ENCODE data around the gene RERG. TPM values are rescaled to one million over a fixed set of nuclear protein-coding genes. Genes with fewer than 3 reads are reported as not detected.

RERG gene
- polyA plus RNA-seq, 3 donors = not detected

DNA sequence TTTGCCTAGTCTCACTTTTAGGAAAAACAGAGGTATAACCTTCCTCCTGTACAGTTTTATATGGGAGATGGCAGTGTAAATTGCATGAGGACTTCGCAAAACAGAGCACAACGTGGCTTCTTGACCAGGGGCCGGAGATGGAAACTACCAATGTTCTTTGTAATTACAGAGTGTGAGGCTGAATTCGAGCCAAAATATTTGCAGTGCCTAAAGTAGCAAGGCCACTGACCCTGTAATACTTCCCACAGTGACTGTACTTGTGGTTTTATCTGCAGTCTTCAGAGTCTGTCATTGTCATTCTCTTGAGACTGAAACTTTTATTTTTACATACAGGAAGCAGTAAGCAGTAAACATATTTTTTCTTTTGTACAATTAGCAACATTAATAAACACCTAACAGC is 98.9 kb downstream of the RERG start:
- no peaks in the 10 kb centered on the region for H4K20me1 ChIP-seq (ENCODE audit: insufficient read depth, low read length)
- Mint-ChIP-seq H3K4me3 (no peak overlapping the region), H3K36me3 (no peaks in the 10 kb centered on the region), H3K27me3 (ENCODE audit: low read depth in 3 of 3) (peaks cover 0 to 2% (median 0%) of the 10 kb centered on the region in 3 donors), H3K27ac (no peak overlapping the region), H3K4me1 (no peaks in the 10 kb centered on the region), H3K9me3 (peaks cover 0 to 2% (median 0%) of the 10 kb centered on the region in 7 donors)
- H3K79me2 ChIP-seq (ENCODE audit: insufficient read depth, low read length) = no peaks in the 10 kb centered on the region
- H3K4me3 ChIP-seq (replicated peaks in 1 of 3; ENCODE audit: low read depth in 2 of 3, low read length in 3 of 3) = no peak overlapping the region
- H3K36me3 ChIP-seq (replicated peaks in 1 of 2; ENCODE audit: control insufficient read depth in 1 of 2, insufficient read depth in 2 of 2, low read length in 2 of 2) = no peaks in the 10 kb centered on the region
- no peak overlapping the region for H3K27ac ChIP-seq (ENCODE audit: low read depth in 1 of 2, low read length in 2 of 2)
- H3K27me3 ChIP-seq (ENCODE audit: control insufficient read depth in 2 of 2, insufficient read depth in 2 of 2, low read length in 2 of 2) = no peaks in the 10 kb centered on the region
- no peaks in the 10 kb centered on the region for H3K4me1 ChIP-seq (ENCODE audit: control insufficient read depth in 1 of 2, insufficient read depth in 2 of 2, low read length in 2 of 2)
- intact Hi-C loops (cut with micrococcal nuclease) = no loop called here
- no peak for DNase-seq
- no peak overlapping the region for H3K9ac ChIP-seq (ENCODE audit: insufficient read depth, low read length, poor library complexity, severe bottlenecking)
- H3K9me3 ChIP-seq (replicated peaks in 1 of 2; ENCODE audit: control insufficient read depth in 1 of 2, insufficient read depth in 1 of 2, low read length in 2 of 2) = no peaks in the 10 kb centered on the region
- 100% methylated on average over 1 of the region's 4 CpGs for WGBS (ENCODE audit: insufficient coverage)
- H2AFZ ChIP-seq (ENCODE audit: insufficient read depth, low read depth, low read length, poor library complexity, severe bottlenecking) = no peak overlapping the region
- no peak for TF ChIP-seq CTCF (IDR thresholded peaks at IDR 0.05)
- H3K4me2 ChIP-seq (replicated peaks; ENCODE audit: extremely low read depth, low read length, poor library complexity, severe bottlenecking) = no peak overlapping the region

DNA sequence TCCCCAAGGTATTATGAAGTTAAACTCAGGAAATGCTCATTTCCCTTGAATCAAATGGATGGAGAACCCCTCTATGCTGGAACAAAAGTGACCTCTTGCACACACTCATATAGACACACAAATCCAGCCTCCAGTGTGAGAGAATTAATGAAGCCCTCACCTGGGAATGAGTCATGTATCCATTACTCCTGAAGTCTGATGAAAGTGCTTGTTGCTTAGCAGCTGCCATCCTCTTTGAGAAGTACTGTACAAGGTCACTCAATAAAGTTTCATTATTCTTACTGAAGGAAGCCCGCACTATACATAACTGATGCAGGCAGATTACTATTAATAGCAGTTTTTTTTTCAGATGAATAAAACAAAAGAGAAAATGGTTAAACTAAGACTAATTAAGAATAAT is 102.3 kb downstream of the RERG start:
- Mint-ChIP-seq H3K4me1 (no peaks in the 10 kb centered on the region), H3K9me3 (peaks cover 0 to 1% (median 0%) of the 10 kb centered on the region in 7 donors), H3K4me3 (no peak overlapping the region), H3K36me3 (no peaks in the 10 kb centered on the region), H3K27me3 (ENCODE audit: low read depth in 3 of 3) (peaks cover 0 to 2% (median 0%) of the 10 kb centered on the region in 3 donors), H3K27ac (no peak overlapping the region)
- Histone ChIP-seq H3K27me3 (ENCODE audit: control insufficient read depth in 2 of 2, insufficient read depth in 2 of 2, low read length in 2 of 2) (no peaks in the 10 kb centered on the region), H3K27ac (ENCODE audit: low read depth in 1 of 2, low read length in 2 of 2) (no peak overlapping the region), H3K4me2 (replicated peaks; ENCODE audit: extremely low read depth, low read length, poor library complexity, severe bottlenecking) (no peak overlapping the region), H3K36me3 (replicated peaks in 1 of 2; ENCODE audit: control insufficient read depth in 1 of 2, insufficient read depth in 2 of 2, low read length in 2 of 2) (no peaks in the 10 kb centered on the region), H2AFZ (ENCODE audit: insufficient read depth, low read depth, low read length, poor library complexity, severe bottlenecking) (no peak overlapping the region), H3K4me1 (ENCODE audit: control insufficient read depth in 1 of 2, insufficient read depth in 2 of 2, low read length in 2 of 2) (no peaks in the 10 kb centered on the region), H4K20me1 (ENCODE audit: insufficient read depth, low read length) (no peaks in the 10 kb centered on the region), H3K9ac (ENCODE audit: insufficient read depth, low read length, poor library complexity, severe bottlenecking) (no peak overlapping the region), H3K9me3 (replicated peaks in 1 of 2; ENCODE audit: control insufficient read depth in 1 of 2, insufficient read depth in 1 of 2, low read length in 2 of 2) (no peaks in the 10 kb centered on the region), H3K79me2 (ENCODE audit: insufficient read depth, low read length) (no peaks in the 10 kb centered on the region), H3K4me3 (replicated peaks in 1 of 3; ENCODE audit: low read depth in 2 of 3, low read length in 3 of 3) (no peak overlapping the region)
- no peak for TF ChIP-seq CTCF (IDR thresholded peaks at IDR 0.05)
- no CpG with 5 or more reads among the region's 1 CpG for WGBS (ENCODE audit: insufficient coverage)
- no peak for DNase-seq
- intact Hi-C loops (cut with micrococcal nuclease) = no loop called here

Measured in CD14-positive monocyte (primary cell).